HG02943 (cell line): ENCODE results near the gene ST3GAL3.
"Not testable (repeated sequence)": the region's sequence is repeated elsewhere in the genome, so short reads cannot be mapped to it uniquely, and the experiment has no call there.

Experiments used
- ATAC-seq: cut with Tn5 transposase; IDR thresholded peaks from one replicate; pipeline ENCODE4 v1.9.1; 2021; ENCODE audit warnings: mild to moderate bottlenecking, low read depth, moderate library complexity; ENCODE audit not compliant: unreplicated experiment

The ST3GAL3 gene

DNA sequence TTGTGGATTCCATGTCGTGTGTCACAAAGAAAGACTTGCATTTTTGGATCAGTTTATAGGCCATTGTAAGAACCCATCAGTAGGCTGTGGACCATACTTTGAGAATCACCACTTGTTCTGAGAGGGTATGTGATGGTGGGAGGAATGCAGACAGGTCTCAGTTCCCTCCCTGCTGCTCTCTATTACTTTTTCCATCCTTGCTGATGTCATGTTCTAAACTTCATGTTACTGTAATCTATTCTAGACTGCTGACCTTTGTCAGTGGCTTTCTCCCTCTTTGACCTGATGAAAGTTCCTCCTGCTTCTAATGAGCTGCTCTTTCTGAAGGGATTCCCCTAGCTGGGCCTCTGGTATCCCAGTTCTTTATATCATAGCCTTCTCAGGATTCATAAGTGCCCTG is 46.1 kb downstream of the ST3GAL3 start:
- no peak for ATAC-seq

GRCh38 chr1:43754892-43755291 is 47.6 kb downstream of the ST3GAL3 start:
- ATAC-seq = no peak

GRCh38 chr1:43757343-43758053 is 50.2 kb downstream of the ST3GAL3 start:
- no peak for ATAC-seq

DNA sequence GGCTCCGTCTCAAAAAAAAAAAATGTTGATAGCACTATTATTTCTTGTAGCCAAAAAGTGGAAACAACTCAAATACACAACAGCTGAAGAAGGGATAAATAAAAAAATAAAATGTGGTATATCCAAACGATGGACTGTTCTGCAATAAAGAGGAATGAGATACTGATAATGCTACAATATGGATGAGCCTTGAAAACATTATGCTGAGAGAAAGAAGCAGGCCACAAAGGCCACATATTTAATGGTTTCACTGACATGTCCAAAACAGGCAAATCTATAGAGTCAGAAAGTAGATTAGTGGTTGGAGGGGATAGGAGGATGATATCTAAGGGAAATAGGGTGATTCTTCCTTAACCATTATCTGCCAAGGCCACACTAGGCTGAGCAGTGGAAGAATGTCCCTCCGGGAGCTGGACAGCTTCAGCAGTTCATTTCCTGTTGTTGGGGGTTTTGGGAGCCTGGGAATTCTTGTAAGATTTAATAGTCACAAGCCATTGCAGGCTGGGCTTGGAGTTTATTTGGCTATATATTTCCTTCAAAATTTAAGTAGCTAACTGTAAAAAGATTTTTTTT is 53.5 kb downstream of the ST3GAL3 start:
- no peak for ATAC-seq

- ATAC-seq = no peak
Measured at GRCh38 chr1:43763497-43763973, 56.2 kb downstream of the ST3GAL3 start.

- ATAC-seq = no peak
Measured at GRCh38 chr1:43764581-43764980, 57.2 kb downstream of the ST3GAL3 start.

GRCh38 chr1:43766086-43766784 is 58.9 kb downstream of the ST3GAL3 start:
- ATAC-seq = no peak

DNA sequence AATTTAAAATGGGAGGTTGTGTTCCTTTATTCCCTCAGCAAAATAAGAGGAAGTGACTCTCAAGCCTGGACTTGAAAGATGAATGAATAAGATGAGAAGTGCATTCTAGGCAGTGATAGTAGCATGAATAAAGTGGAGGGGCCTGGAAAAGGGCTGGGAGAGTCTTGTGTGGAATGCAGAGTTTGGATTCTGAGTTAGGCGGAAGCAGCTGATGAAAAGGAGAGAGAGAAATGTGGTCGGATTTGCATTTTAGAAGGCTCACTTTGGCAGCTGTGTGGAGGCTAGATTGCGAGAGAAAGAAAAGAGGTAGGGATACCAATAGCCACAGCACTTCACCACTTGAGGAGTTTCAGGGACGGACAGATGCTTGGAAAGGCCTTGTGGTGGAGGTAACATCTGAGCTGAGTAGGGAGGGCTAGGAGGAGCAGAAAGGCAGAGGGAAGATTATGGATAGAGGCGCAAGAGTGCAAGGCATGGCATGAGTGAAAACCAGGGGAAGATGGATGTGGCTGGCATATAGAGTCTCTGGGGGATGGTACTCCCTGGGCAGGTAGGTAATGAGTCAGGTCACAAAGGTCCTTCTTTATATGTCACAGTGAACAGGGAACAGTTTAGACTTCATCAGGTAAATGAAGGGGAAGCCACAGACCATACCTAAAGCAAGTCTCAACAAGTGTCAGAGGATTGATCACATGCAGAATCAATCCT is 59.6 kb downstream of the ST3GAL3 start:
- no peak for ATAC-seq

GRCh38 chr1:43768168-43768567 is 60.8 kb downstream of the ST3GAL3 start:
- ATAC-seq = no peak

DNA sequence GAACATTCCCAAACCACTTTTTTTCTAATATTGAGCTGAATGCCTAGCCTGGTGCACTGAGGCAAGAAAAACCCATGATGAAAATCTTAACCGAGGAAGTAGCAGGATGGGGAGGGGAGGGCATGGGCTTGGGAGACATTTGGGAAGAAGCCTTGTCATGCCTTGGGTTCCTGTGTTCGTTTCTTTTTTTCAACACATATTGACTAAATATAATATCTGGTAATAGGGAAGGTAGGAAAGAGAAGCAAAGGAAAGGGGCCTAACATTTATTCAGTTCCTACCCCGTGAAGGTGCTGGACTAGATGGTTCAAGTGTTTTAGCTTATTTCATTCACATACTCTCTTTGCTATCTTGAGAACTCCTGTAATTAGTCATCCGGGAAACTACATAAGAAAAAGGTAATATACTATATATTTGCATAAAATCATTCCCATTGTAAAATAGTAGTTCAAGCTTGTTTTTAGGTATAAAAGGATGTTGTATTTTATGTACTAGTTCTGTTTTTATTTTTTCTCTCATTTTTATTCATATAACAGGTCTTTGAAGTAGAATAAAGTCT is 62.1 kb downstream of the ST3GAL3 start:
- ATAC-seq = no peak

DNA sequence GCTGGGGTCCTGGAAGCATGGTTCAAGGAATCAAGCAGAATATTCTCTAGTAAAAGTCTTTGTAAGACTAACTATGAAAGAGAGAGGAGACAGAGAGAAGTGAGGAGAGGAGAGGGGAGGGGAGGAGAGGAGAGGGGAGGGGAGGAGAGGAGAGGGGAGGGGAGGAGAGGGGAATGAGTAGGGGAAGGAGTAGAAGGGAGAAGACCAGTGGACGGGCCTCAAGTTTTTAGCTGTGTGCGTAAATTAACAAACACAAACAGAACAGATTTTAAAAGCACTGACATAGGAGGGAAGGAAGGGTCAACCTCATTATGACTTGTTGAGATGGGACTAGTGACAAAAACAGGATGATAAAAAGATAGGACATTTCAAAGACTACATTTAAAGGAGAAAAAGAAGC is 62.8 kb downstream of the ST3GAL3 start:
- ATAC-seq = no peak

- ATAC-seq = no peak
Measured at GRCh38 chr1:43772978-43773377, 65.6 kb downstream of the ST3GAL3 start.

DNA sequence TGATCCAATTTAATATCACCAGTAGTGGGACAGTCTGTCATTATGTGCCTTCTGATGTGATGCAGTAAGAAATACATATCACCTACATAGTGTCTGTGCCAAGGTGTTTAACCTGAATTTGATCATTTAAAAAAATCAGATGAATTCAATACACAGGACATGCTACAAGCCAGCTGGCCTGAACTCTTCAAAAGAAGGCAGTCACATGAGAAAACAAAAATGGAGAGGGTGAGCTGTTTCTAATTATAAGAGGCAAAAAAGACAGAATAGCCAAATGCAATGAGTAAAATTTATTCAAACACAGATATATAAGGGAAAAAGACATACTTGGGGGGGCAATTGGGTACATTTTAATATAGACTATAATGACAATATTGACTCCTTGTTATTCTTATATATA is 66.5 kb downstream of the ST3GAL3 start:
- ATAC-seq = no peak

GRCh38 chr1:43774359-43774758 is 67.0 kb downstream of the ST3GAL3 start:
- ATAC-seq = no peak

- ATAC-seq = no peak
Measured at GRCh38 chr1:43776043-43776761, 68.9 kb downstream of the ST3GAL3 start.

DNA sequence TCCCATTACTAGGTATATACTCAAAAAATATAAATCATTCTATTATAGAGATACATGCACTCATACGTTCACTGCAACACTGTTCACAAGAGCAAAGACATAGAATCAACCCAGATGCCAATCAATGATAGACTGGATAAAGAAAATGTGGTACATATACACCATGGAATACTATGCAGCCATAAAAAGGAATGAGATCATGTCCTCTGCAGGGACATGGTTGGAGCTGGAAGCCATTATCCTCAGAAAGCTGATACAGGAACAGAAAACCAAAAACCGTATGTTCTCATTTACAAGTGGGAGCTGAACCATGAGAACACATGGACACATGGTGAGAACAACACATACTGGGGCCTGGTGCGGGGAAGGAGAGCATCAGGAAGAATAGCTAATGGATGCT is 70.6 kb downstream of the ST3GAL3 start:
- ATAC-seq = not testable (repeated sequence)

- no peak for ATAC-seq
Measured at GRCh38 chr1:43779266-43779665, 71.9 kb downstream of the ST3GAL3 start.

DNA sequence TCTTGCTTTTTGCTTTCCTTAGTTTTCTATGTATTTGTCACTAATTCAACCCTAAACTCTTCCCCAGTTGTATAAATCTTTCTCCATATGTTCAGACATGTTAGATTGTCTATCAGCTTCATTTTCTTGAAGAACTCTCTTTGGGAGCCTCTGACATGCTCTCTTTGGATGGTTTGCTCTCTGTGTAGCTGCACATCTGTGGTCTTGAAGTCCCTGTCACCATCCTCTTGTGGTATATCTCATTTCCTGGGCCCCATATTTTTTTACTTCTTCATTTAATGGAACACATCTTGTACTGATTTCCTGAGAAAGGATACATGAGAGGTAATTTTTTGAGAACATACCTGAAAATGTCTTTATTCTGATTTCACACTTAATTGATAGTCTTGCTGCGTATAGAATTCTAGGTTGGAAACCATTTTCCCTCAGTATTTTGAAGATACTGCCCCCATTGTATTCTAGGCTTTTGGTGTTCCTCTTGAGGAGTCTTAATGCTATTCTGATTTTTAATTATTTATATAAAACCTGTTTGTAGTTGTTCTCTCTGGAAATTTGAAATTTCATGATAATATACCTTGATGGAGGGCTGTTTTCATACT is 72.6 kb downstream of the ST3GAL3 start:
- no peak for ATAC-seq

- no peak for ATAC-seq
Measured at GRCh38 chr1:43781574-43781973, 74.2 kb downstream of the ST3GAL3 start.
